Heart left ventricle (tissue), 16 donors: ENCODE data around the gene ICAM2. TPM values are rescaled to one million over a fixed set of nuclear protein-coding genes. Genes with fewer than 3 reads are reported as not detected.

Experiments
- ATAC-seq, 4 donors: fragments of 200-7000 bp; cut with Tn5 transposase; one replicate each; pipeline ENCODE4 v1.9.1; 2020 to 2022; ENCODE audit warnings: moderate library complexity in 4 of 4, mild to moderate bottlenecking in 3 of 4, moderate number of reproducible peaks in 1 of 4
- DNase-seq, 5 donors: peaks; one replicate each; pipeline ENCODE4 v3.0.0-alpha.2; 2020
- H3K27ac ChIP-seq, 12 donors: fragments of 200-600 bp; sonication (generic) in 4 of 12; one replicate each; pipeline versions ENCODE4 v1.5.0 to v1.8.0; 2016 to 2022; ENCODE audit warnings: mild to moderate bottlenecking in 2 of 12
- H3K27me3 ChIP-seq, 9 donors: fragments of 200-600 bp; sonication (generic) in 2 of 9; one replicate each; pipeline versions ENCODE4 v1.5.1 to v1.8.0; 2016 to 2022; ENCODE audit warnings: mild to moderate bottlenecking in 3 of 9
- H3K36me3 ChIP-seq, 9 donors: fragments of 200-600 bp; sonication (generic) in 2 of 9; one replicate each; pipeline versions ENCODE4 v1.5.0 to v1.8.0; 2018 to 2022; ENCODE audit warnings: mild to moderate bottlenecking in 2 of 9
- H3K4me1 ChIP-seq, 12 donors: fragments of 200-600 bp; sonication (generic) in 4 of 12; one replicate each; pipeline versions ENCODE4 v1.5.0 to v1.8.0; 2016 to 2022; ENCODE audit warnings: mild to moderate bottlenecking in 3 of 12
- H3K4me3 ChIP-seq, 12 donors: fragments of 200-600 bp; sonication (generic) in 4 of 12; one replicate each; pipeline versions ENCODE4 v1.5.0 to v1.8.0; 2017 to 2022; ENCODE audit warnings: mild to moderate bottlenecking in 9 of 12, moderate library complexity in 4 of 12
- H3K9me3 ChIP-seq, 12 donors: fragments of 200-600 bp; sonication (generic) in 4 of 12; one replicate each; pipeline versions ENCODE4 v1.5.0 to v1.8.0; 2016 to 2022; ENCODE audit warnings: mild to moderate bottlenecking in 1 of 12
- CTCF ChIP-seq, 12 donors: fragments of 200-600 bp; sonication (generic) in 4 of 12; IDR thresholded peaks; one replicate each; pipeline versions ENCODE4 v1.5.0 to v1.8.0; 2018 to 2022; ENCODE audit warnings: antibody characterized with exemption in 12 of 12, mild to moderate bottlenecking in 5 of 12
- POLR2A ChIP-seq, 2 donors: fragments of 450-650 bp; IDR thresholded peaks; one replicate each; pipeline ENCODE4 v1.6.1; 2017; ENCODE audit warnings: antibody characterized with exemption in 2 of 2, mild to moderate bottlenecking in 2 of 2, moderate library complexity in 2 of 2
- WGBS, 4 donors: extraction: QIAGEN DNeasy Blood & Tissue Kit in 2 of 4; methylation state at CpG; one replicate each; pipeline versions ENCODE4 v1.1.5 to v1.1.7; 2013 to 2018; 5-methylcytosine and 5-hydroxymethylcytosine counted together
- intact Hi-C, 10 donors: fragments of 100-400 bp; cut with DNase I; formaldehyde crosslinking; loops; one replicate each; pipeline versions ENCODE4 v1.11.1 to v1.14.2; 2022
- polyA plus RNA-seq, 2 donors: library from polyadenylated mRNA; stranded (reverse); fragments of 200-250 nt; gene quantifications; one replicate each; pipeline ENCODE4 v1.2.3, GENCODE V29; 2013
- total RNA-seq, 9 donors: library from RNA; depleted of rRNA in 2 of 9; stranded (reverse); fragments of >200 nt in 2 of 9; fragmentation: NEBNext Ultra II Directional in 3 of 9; extraction: Animal tissue kit (Norgen Biotek cat#: 25700) in 3 of 9; gene quantifications; one replicate each; pipeline versions ENCODE4 v1.1.0 to v1.2.4, GENCODE V29; 2016 to 2023
- donor health status: ischemic (EF 13 %, LVEDD 7.1; RV severe dilation, severe dysfunction).
- donor health status: healthy with polysubstance abuse.
- donor health status: DM: no; HTN: yes; CAD: no.
- donor health status: DM: no; HTN: no; CAD: no.
- donor health status: ischemic (EF 25% LVEDD 6.9; RV normal size, moderate dysfunction).
- donor health status: ischemic (EF 25% LVEDD 5.7; RV mildly dilated, moderate dysfunction).
- donor health status: healthy.
- donor health status: DM: yes; HTN: yes; CAD: no.
- donor health status: ischemic (EF 35%, LVEDD 5.7; RV mildly dilated, moderate dysfunction).
- donor health status: nonischemic (EF 11% LVEDD 7.7; RV severe dilation, severe dysfunction).
- donor health status: DM: yes; HTN: yes; CAD: no.
- donor health status: PGD.
- donor health status: ischemic (EF 29% LVEDD 5.4; RV normal size, mild dysfunction).
- donor health status: nonischemic (EF 23%, LVEDD 6.1; RV moderate dilation, normal function).

Gene ICAM2
- total and polyA plus RNA-seq, 11 donors: 24.4 to 262 (median 43.1) TPM

GRCh38 chr17:63989622-63990345 is 30.6 kb downstream of the ICAM2 start:
- WGBS, 4 donors: 86 to 91% (median 89%) methylated on average over 21 of the region's 21 CpGs
- peaks cover under 1 to 46% (median 26%) of the 10 kb centered on the region in 12 donors for H3K4me1 ChIP-seq
- intact Hi-C loops: loop anchor here in 9 of 10 donors (2.0 to 10.0 kb wide), 6 partner anchors 37 to 72 kb away; partner anchors contain the start of gene GH1 (in 6 of the 9)

GRCh38 chr17:63988741-63989621 is 31.5 kb downstream of the ICAM2 start:
- peak overlapping the region in 1 of 12 donors; percentile 38 for H3K27ac ChIP-seq
- 46 to 59% (median 57%) methylated on average over 23 to 35 of the region's 35 CpGs for WGBS, 4 donors
- intact Hi-C loops: loop anchor here in 6 of 10 donors (2.0 to 10.0 kb wide), 5 partner anchors 37 to 72 kb away; partner anchors contain the start of gene GH1 (in 2 of the 6)
- no peaks in the 10 kb centered on the region for H3K36me3 ChIP-seq
- H3K4me1 ChIP-seq: peaks cover 8 to 53% (median 34%) of the 10 kb centered on the region in 12 donors
- peak in 1 of 4 donors; percentile 7 for ATAC-seq
- H3K9me3 ChIP-seq: no peaks in the 10 kb centered on the region
- peaks cover 0 to 20% (median 0%) of the 10 kb centered on the region in 9 donors for H3K27me3 ChIP-seq
- no peak for TF ChIP-seq POLR2A (IDR thresholded peaks at IDR 0.05)
- no peak for TF ChIP-seq CTCF (IDR thresholded peaks at IDR 0.05)
- H3K4me3 ChIP-seq: no peak overlapping the region
- peak in 2 of 5 donors; percentile 21 to 44 for DNase-seq

More at GRCh38 chr17:63989622-63990345, 30.6 kb downstream of the ICAM2 start:
- Histone ChIP-seq H3K36me3 (no peaks in the 10 kb centered on the region), H3K9me3 (no peaks in the 10 kb centered on the region), H3K4me3 (no peak overlapping the region), H3K27me3 (peaks cover 0 to 20% (median 0%) of the 10 kb centered on the region in 9 donors), H3K27ac (peak overlapping the region in 1 of 12 donors; percentile 38)
- ATAC-seq (no peak), DNase-seq (peak in 1 of 5 donors; percentile 25)
- TF ChIP-seq POLR2A (IDR thresholded peaks at IDR 0.05) (no peak), CTCF (IDR thresholded peaks at IDR 0.05) (no peak)

- Histone ChIP-seq H3K9me3 (no peaks in the 10 kb centered on the region), H3K4me1 (peaks cover 10 to 62% (median 41%) of the 10 kb centered on the region in 12 donors), H3K4me3 (no peak overlapping the region), H3K27ac (peak overlapping the region in 1 of 12 donors; percentile 5), H3K36me3 (no peaks in the 10 kb centered on the region), H3K27me3 (peaks cover 0 to 20% (median 0%) of the 10 kb centered on the region in 9 donors)
- no peak for TF ChIP-seq CTCF (IDR thresholded peaks at IDR 0.05)
- no peak for TF ChIP-seq POLR2A (IDR thresholded peaks at IDR 0.05)
- peak in 1 of 5 donors; percentile 4 for DNase-seq
- intact Hi-C loops: loop anchor here in 6 of 10 donors (2.0 to 10.0 kb wide), 5 partner anchors 36 to 71 kb away; partner anchors contain the start of gene GH1 (in 2 of the 6)
- ATAC-seq: no peak
- 95 to 96% (median 96%) methylated on average over 4 to 5 of the region's 5 CpGs for whole genome bisulfite sequencing, 4 donors
These were observed 32.3 kb downstream of the ICAM2 start for GRCh38 chr17:63988127-63988478.
